GM19324 (cell line): ENCODE data around the gene TP73.
A peak's percentile ranks its signal among the peaks of the same experiment; 100 is the strongest.

ENCODE experiments used
- ATAC-seq: cut with Tn5 transposase; IDR thresholded peaks from one replicate; pipeline ENCODE4 v1.9.1; 2021; ENCODE audit warnings: mild to moderate bottlenecking, moderate library complexity; ENCODE audit not compliant: unreplicated experiment, low FRiP score

Gene TP73

GRCh38 chr1:3651930-3652547, at the start of gene TP73:
TP73 (plus strand) TSS chr1:3652516; CDS start chr1:3682366, 29,850 bp downstream.
- ATAC-seq, result peak; percentile 34

DNA sequence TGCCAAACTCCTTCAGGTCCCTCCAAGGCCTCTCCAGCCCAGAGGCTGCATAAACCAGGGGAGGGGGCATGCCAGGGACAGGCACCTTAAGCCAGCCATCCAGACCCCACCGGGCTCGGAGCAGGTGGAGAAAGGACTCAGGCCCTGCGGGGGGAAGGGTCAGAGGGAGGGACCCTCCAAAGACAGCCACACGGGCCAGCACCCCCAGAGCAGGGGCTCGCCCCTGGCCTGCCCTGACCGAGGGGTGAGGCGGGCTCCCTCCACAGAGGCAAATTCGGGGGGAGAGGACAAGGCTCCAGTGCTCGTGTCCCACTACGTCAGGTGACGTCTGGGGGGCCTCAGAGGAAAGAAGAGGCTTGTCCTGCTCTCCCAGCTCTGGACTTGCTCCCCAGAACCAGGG, 49.2 kb upstream of the TP73 start:
- no peak for ATAC-seq

DNA sequence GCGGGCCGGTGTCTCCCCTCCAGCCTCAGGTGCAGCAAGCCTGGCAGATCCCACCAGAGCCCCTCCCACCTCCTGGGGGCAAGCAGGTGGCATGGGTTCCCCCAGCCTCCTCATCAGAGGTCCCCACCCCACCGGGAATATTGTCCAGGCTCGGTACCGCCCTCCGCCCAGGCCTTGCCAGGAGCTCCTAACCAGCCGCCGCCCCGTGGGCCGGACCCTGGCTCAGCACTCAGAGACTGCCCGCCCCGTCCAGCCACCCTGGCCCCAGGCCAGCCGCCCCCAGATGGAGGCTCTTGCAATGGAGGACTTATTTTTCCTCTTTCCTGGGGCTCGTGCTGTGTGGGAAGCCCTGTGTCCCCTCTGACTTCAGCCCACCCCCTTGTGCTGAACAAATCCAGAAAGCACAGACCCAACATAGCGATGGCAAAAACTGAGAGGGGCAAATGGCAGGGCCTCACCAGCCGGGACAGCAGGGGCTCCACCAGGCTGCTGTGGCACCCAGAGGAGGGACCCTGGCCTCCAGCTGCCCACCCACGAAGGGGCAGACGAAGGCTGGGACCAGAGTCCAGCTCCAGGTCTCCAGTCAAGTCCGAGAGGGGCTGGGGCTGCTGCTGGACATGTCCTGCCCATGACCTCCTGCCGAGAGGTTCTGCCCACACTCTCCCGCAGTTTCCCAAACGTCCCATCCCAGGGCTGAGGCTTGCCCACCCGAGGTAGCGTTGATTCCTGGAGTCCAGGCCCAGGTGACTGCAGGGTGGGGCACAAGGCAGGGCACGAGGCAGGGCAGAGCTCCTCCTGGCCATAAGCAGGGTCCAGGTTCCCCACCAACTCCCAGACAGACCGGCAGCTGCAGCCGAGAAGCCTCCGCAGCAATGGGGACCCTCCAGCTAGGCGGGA, 48.5 kb upstream of the TP73 start:
- no peak for ATAC-seq

DNA sequence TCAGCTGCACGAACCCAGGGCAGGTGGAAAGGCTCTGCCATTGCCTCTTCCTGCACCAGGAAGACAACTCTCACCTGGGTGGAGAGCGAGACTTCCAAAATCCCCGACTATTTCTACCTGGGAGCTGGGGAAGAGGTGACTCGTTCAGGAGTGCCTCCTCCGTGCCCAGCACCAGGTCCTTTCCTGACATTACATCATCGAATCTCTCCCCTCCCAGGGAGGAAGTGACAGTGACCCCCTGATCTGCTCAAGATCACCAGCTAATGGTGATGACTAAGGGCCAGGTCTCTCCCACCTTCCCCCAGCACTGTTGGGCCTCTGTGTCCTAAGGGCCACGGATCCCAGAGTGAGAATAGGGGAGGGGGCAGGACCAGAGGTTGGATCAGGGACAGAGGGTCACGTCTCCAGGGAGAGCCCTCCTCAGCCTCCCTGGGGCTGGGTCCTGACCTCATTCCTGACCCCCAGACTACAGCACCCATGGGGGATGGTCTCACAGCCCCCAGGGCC, 47.8 kb upstream of the TP73 start:
- ATAC-seq, result no peak

DNA sequence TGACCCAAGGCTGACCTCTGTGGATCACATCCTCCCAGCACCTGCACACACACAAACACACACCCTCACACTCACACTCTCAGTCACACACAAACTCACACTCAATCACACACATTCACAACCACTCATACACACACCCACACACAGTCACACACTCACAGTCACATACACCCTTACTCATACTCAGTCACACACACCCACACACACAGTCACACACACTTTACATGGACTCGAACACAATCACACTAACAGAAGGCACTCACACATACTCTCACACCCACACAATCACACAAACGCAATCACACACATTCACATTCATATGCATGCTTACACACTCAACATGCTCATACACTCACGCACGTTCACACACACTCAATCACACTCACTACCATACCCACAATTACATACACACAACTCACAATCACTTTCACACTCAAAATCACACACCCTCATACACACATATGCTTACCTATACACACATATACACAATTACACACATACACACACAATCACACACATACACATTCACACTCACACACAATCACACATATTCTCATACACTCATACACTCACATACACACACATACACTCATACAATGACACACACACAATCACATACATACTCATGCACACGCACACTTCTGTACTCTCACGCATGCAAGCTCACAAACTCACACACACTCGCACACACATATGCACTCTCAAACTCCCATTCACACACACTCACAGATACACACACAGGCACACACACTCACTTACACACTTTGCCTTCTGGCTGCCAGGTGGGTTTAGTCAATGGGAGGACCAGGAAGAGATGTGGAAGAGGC, 47.1 kb upstream of the TP73 start:
- ATAC-seq, result no peak

GRCh38 chr1:3606779-3607702, 45.3 kb upstream of the TP73 start:
- no peak for ATAC-seq

DNA sequence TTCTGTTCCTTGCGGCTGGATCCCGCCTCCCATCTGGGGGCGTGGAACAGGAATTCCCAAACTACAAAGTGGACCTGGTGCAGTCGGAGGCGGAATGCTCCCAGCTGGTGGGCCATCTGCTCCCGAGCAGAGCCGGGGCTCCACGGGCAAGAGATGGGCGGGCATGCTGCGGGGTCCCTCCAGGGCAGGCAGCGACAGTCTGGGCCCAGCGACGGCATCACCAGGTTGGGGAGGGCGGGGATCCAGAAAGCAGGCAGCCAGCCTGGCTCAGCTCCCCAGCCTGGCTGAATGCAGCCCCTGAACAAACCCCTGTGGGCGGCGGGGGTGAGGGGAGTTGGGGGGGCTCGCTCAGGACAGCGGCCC, 44.6 kb upstream of the TP73 start:
- ATAC-seq, result no peak

DNA sequence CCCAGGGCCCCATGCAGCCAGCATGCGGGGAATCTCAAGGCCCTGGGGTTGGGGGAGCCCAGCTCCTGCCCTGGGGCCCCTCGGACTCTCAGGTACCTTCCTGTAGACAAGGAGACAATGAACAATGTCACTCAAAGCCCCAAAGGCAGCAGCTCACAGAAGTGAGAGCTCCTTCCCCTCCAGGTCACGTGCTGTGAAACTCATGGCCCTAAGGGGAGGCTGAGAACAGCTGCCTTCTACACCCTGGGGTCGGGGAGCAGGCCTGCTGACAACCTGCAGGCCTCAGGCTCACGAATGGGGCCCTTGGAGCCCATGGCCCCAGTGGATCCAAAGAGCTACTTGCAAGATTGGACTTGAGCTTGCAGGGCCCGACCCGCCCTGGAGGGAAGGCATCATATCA, 44.2 kb upstream of the TP73 start:
- no peak for ATAC-seq

DNA sequence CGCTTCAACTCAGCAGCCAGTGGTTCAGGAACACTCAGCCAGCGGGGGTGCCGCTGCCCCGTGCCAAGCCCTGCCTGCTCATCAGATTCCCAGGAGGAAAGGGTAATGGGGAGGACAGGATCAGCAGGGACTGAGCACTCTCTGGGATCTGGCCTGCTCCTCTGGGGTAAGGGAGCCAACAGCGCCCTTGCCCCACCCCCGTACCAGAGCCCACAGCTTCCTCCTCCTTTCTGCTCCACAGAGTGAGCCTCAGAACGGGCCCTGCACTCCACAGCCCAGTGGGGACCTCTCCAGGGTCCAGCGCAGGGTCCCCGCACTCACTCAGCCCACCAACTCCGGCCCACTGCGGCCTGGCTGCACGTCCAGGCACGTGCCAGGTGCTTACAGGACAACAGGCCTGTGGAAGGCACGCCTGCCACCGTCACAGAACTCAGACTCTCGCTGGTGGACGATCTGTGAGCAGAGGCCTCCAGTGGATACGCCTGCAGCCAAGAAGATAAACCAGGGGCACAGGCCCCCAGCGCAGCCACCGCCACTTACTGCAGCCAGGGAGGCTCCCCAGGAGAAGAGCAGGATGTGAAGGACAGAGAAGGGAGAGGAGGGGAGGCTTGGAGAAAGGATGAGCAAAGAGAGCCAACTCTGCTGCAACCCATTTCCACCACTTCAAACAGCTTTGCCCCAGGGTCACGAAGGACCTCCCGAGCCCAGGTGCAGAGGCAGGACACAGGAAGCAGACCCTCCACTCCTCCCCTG, 43.1 kb upstream of the TP73 start:
- no peak for ATAC-seq

- ATAC-seq, result no peak
These were observed 42.4 kb upstream of the TP73 start for GRCh38 chr1:3609769-3610526.

- no peak for ATAC-seq
These were observed 41.7 kb upstream of the TP73 start for GRCh38 chr1:3610527-3611169.

- ATAC-seq, result no peak
These were observed 40.9 kb upstream of the TP73 start, which contains the start of gene MEGF6 for GRCh38 chr1:3611170-3612019. MEGF6 (minus strand) TSS chr1:3611508; CDS start chr1:3611268, 240 bp downstream.

GRCh38 chr1:3612123-3612522, 40.2 kb upstream of the TP73 start:
- ATAC-seq, result no peak

GRCh38 chr1:3614755-3615742, 37.3 kb upstream of the TP73 start:
- ATAC-seq, result no peak

DNA sequence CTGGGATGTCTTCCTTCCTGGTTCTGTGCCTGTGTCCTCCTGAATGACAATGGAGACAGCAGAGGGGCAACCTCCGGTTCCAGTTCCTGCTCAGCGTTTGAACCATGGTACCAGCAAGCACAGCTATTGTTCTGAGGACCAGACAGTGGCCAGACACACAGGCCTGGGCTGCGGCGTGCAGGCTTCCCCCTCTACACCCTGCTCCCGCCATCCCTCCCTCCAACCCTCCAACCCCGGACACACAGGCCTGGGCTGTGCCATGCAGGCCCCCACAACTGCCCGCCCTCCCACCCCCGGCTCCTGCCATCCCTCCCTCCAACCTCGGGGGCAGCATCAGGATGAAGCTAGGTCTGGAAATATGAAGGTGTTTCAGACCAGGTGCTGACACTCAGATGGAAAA, 35.5 kb upstream of the TP73 start:
- no peak for ATAC-seq

DNA sequence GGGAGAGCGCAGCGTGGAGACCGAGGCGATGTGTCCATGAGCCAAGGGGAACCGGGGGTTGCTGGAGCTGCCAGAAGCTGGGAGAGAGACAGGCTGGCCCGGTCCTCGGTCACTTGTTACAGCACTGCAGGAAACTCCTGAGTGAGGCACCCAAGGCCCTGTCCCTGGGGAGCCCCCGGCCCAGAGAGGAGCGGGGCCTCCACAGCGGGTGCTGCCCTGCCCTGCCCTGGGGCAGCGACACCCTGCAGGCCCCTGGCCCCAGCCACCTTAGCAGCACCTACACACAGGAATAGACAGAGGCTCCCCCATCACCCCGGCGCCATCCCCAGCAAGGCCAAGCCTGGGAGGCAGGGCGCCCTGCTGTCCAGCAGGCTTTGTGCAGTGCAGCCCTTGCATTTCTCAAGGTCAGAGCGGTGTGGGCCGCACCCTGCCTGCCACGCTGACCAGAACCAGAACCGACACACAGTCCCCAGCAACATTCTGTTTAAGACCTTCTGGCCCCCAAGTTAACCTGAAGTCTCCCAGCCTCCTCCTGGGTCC, 34.4 kb upstream of the TP73 start:
- no peak for ATAC-seq
